Erythroblast (primary cell): ENCODE results near the gene IGSF23.

Source experiments
- GATA1 ChIP-seq: IDR thresholded peaks from 2 replicates; pipeline ENCODE4 v1.6.1; 2011; ENCODE audit warnings: low read depth, mild to moderate bottlenecking, control low read depth, low read length, moderate library complexity
- POLR2A ChIP-seq: IDR thresholded peaks from 2 replicates; pipeline ENCODE4 v1.6.1; 2011; ENCODE audit warnings: mild to moderate bottlenecking, low read length

DNA sequence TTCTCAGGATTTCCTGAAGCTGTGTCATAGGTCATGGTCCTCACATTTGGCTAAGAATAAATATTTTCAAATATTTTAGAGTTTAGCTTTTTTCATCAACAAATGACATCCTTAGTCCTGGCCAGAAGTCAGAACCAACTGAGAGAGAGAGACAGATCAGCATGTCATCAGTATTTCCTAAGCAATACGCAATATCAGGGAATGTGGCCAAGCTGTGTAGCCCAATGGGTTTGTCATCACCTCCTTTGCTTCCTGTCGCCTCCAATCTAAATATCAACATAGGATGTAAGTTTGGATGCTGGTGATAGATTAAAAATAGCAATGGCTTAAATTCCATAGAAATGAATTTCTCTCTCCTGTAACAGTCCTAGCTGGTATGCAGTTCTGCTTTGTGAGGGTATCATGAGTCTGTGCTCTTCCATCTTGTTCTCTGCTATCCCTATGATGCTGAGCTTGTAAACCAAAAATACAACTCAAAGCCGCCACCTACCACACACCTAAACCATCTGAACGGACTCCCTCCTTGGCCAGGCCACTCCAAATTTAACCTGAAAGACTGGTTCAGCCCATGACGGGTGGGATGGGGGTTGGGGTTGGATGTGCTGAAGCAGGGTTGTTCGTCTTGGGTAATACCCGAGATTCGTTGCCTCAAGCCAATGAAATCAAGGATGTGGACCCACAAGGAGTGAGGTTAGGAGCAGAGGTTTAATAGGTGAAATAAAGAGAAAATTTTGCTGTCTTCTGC lies 10.0 kb upstream of the IGSF23 start:
- TF ChIP-seq GATA1 (no peak), POLR2A (no peak)
